ENCODE measurements around the gene SREBF1.
A peak's percentile ranks its signal among the peaks of the same experiment; 100 is the strongest.

Gene SREBF1

DNA sequence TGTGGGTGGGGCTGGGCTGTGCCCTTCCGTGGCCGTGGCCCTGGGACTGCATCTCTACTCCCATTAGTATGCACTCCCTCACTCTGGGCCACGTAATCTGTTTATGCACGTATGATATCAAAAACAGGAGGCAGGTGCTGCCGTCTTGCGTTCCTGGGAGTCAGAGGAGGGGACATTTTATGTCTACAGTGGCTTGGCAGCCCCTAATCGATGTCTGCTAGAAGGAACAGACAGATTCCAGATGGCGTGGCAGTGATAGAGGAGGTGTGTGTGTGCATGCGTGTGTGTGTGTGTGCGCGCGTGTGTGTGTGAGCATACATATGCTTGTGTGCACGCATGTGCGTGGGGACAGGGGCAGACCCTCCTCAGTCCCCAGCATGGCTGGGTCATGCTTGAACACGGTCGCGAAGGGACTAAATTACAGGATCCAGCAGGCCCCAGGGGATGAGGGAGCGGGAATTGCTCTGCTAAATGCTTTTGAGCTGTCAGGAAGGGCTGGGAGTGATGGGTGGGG, 44.7 kb downstream of the SREBF1 start:
- Histone ChIP-seq H3K4me3 (no peak overlapping the region), H3K27ac (no peak overlapping the region), H3K36me3 (peaks cover 36 to 48% (median 41%) of the 10 kb centered on the region in 11 experiments), H3K4me1 (peaks cover 23 to 95% (median 83%) of the 10 kb centered on the region in 10 experiments), H3K4me2 (peak overlapping the region; percentile 48 to 89 (median 73)), H3K9me3 (replicated peaks in 1 of 11) (no peaks in the 10 kb centered on the region), H4K20me1 (peaks cover 95 to 100% (median 96%) of the 10 kb centered on the region in 11 experiments), H3K27me3 (no peaks in the 10 kb centered on the region), H3K9ac (peak overlapping the region in 3 of 11 experiments; percentile 24 to 54 (median 38); a peak in 5 of 22 replicates)
- no peak for TF ChIP-seq Cebpa-rat (IDR thresholded peaks at IDR 0.05)

GRCh38 chr17:17790637-17791464, 45.9 kb downstream of the SREBF1 start:
- Histone ChIP-seq H3K27me3 (no peaks in the 10 kb centered on the region), H3K4me1 (peaks cover 19 to 95% (median 83%) of the 10 kb centered on the region in 10 experiments), H3K9me3 (replicated peaks in 1 of 11) (no peaks in the 10 kb centered on the region), H3K27ac (peak overlapping the region in 2 of 11 experiments; percentile 4 to 8; a peak in 1 of 22 replicates), H4K20me1 (peaks cover 95 to 100% (median 96%) of the 10 kb centered on the region in 11 experiments), H3K4me3 (no peak overlapping the region), H3K4me2 (peak overlapping the region in 10 of 11 experiments; percentile 48 to 89 (median 74); a peak in 19 of 22 replicates), H3K9ac (peak overlapping the region in 5 of 11 experiments; percentile 13 to 54 (median 22); a peak in 3 of 22 replicates), H3K36me3 (peaks cover 23 to 35% (median 29%) of the 10 kb centered on the region in 11 experiments)
- no peak for TF ChIP-seq Cebpa-rat (IDR thresholded peaks at IDR 0.05)

GRCh38 chr17:17789828-17790636, 46.8 kb downstream of the SREBF1 start:
- peaks cover 15 to 27% (median 20%) of the 10 kb centered on the region in 11 experiments for H3K36me3 ChIP-seq
- H3K27me3 ChIP-seq, result 0 out of 22 replicates have a peak, but pooled peaks cover 0 to 6% (median 0%) of the 10 kb centered on the region in 11 experiments
- TF ChIP-seq Cebpa-rat (IDR thresholded peaks at IDR 0.05), result no peak
- no peak overlapping the region for H3K27ac ChIP-seq
- H3K4me2 ChIP-seq, result peak overlapping the region in 9 of 11 experiments; percentile 15 to 89 (median 74); a peak in 13 of 22 replicates
- H3K9ac ChIP-seq, result peak overlapping the region in 5 of 11 experiments; percentile 19 to 54 (median 24); a peak in 4 of 22 replicates
- H3K4me1 ChIP-seq, result peaks cover 26 to 95% (median 83%) of the 10 kb centered on the region in 10 experiments
- peaks cover 95 to 100% (median 96%) of the 10 kb centered on the region in 11 experiments for H4K20me1 ChIP-seq
- H3K9me3 ChIP-seq (replicated peaks in 1 of 11), result no peaks in the 10 kb centered on the region
- H3K4me3 ChIP-seq, result no peak overlapping the region

DNA sequence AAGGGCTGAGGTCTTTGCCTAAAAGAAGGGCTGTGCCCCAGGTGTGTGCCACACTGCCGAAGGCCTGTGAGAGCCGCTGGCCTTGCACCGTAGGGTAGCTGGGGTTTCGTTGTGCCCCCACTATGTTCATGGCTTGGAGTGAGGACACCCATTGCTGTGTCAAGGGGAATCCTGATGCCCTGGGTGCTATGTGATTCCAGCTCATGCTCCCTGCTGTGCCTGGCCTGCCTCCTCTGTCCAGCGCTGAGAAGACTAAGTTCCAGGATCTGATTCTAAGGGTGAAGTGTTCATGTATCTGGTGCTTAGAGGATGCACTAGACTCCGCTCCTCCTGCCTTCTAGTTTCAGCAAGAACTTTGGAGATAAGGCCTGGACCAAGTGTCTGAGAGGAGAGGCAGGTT, 47.4 kb downstream of the SREBF1 start:
- peaks cover 9 to 21% (median 14%) of the 10 kb centered on the region in 11 experiments for H3K36me3 ChIP-seq
- peak overlapping the region in 7 of 11 experiments; percentile 15 to 98 (median 77); a peak in 9 of 22 replicates for H3K4me2 ChIP-seq
- TF ChIP-seq Cebpa-rat (IDR thresholded peaks at IDR 0.05), result no peak
- no peak overlapping the region for H3K27ac ChIP-seq
- H4K20me1 ChIP-seq, result peaks cover 95 to 100% (median 96%) of the 10 kb centered on the region in 11 experiments
- H3K4me3 ChIP-seq, result no peak overlapping the region
- H3K9ac ChIP-seq, result peak overlapping the region in 4 of 11 experiments; percentile 19 to 39 (median 31); a peak in 1 of 22 replicates
- peaks cover 32 to 95% (median 88%) of the 10 kb centered on the region in 10 experiments for H3K4me1 ChIP-seq
- H3K27me3 ChIP-seq, result peaks cover 0 to 6% (median 0%) of the 10 kb centered on the region in 11 experiments; a peak in 1 of 22 replicates
- no peaks in the 10 kb centered on the region for H3K9me3 ChIP-seq (replicated peaks in 1 of 11)

DNA sequence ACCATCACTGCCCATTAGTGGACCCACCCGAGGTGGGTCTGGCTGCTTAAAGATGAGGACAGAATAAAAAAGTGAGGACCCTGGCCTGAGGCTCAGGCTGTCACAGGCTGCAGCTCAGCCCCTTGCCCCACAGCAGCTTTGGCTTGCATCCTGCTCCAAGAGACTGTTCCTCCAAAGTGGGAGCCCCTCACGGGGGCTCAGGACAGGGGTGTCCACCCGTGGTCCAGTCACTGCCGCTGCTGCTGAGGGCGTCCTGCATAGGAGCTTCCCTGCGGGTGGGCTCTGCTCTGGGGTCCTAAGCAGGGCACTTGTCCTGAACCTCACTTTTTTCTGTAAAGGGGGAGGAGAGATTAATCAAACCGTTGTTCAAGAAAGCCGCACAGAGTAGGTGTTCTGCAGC, 47.8 kb downstream of the SREBF1 start:
- peak overlapping the region in 3 of 11 experiments; percentile 5 to 98 (median 15); a peak in 5 of 22 replicates for H3K4me2 ChIP-seq
- peaks cover 95 to 100% (median 96%) of the 10 kb centered on the region in 11 experiments for H4K20me1 ChIP-seq
- peaks cover 36 to 98% (median 91%) of the 10 kb centered on the region in 10 experiments for H3K4me1 ChIP-seq
- H3K9ac ChIP-seq, result peak overlapping the region in 3 of 11 experiments; percentile 1 to 39 (median 23); a peak in 3 of 22 replicates
- H3K27ac ChIP-seq, result no peak overlapping the region
- peaks cover 4 to 16% (median 10%) of the 10 kb centered on the region in 11 experiments for H3K36me3 ChIP-seq
- no peak overlapping the region for H3K4me3 ChIP-seq
- H3K27me3 ChIP-seq, result peaks cover 0 to 6% (median 0%) of the 10 kb centered on the region in 11 experiments; a peak in 2 of 22 replicates
- no peaks in the 10 kb centered on the region for H3K9me3 ChIP-seq (replicated peaks in 1 of 11)
- no peak for TF ChIP-seq Cebpa-rat (IDR thresholded peaks at IDR 0.05)

- Histone ChIP-seq H3K9me3 (replicated peaks in 1 of 11) (no peaks in the 10 kb centered on the region), H3K36me3 (peaks cover 0 to 6% (median 0%) of the 10 kb centered on the region in 11 experiments; a peak in 1 of 22 replicates), H3K4me1 (peaks cover 38 to 99% (median 94%) of the 10 kb centered on the region in 10 experiments), H3K27me3 (peaks cover 0 to 18% (median 0%) of the 10 kb centered on the region in 11 experiments; a peak in 7 of 22 replicates), H3K9ac (peak overlapping the region in 7 of 11 experiments; percentile 15 to 58 (median 30); a peak in 5 of 22 replicates), H3K27ac (peak overlapping the region in 2 of 11 experiments; percentile 6 to 14; a peak in 1 of 22 replicates), H3K4me2 (peak overlapping the region in 8 of 11 experiments; percentile 28 to 100 (median 100); a peak in 13 of 22 replicates), H4K20me1 (peaks cover 97 to 100% (median 98%) of the 10 kb centered on the region in 11 experiments), H3K4me3 (no peak overlapping the region)
- no peak for TF ChIP-seq Cebpa-rat (IDR thresholded peaks at IDR 0.05)
These were observed 49.2 kb downstream of the SREBF1 start for GRCh38 chr17:17787568-17787967.

DNA sequence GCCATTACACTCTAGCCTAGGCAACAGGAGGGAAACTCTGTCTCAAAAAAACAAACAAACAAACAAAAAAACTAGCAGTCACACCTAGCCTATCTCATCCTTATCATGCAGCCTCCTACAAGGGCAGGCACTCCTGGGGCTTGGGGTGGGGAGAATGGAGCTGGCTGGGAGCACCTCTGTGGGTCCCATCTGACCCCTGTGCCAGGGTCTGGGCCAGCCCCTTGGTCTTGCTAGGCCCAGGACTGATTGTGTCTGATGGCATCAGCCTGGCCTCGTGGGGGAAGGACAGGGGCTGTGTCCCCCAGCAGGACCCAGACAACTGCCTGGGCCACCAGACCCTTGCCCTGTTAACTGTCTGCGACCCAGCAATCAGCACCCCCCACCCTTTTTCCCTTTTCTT, 49.8 kb downstream of the SREBF1 start:
- Histone ChIP-seq H3K27me3 (peaks cover 0 to 23% (median 2%) of the 10 kb centered on the region in 11 experiments; a peak in 10 of 22 replicates), H3K9ac (peak overlapping the region in 6 of 11 experiments; percentile 16 to 58 (median 34); a peak in 7 of 22 replicates), H3K4me3 (no peak overlapping the region), H3K9me3 (replicated peaks in 1 of 11) (no peaks in the 10 kb centered on the region), H4K20me1 (peaks cover 99 to 100% (median 99%) of the 10 kb centered on the region in 11 experiments), H3K4me2 (peak overlapping the region in 8 of 11 experiments; percentile 95 to 100 (median 100); a peak in 14 of 22 replicates), H3K4me1 (peaks cover 38 to 97% (median 94%) of the 10 kb centered on the region in 10 experiments), H3K27ac (peak overlapping the region in 2 of 11 experiments; percentile 6 to 14; a peak in 1 of 22 replicates), H3K36me3 (peaks cover 0 to 6% (median 0%) of the 10 kb centered on the region in 11 experiments; a peak in 1 of 22 replicates)
- TF ChIP-seq Cebpa-rat (IDR thresholded peaks at IDR 0.05), result no peak

All from BLaER1 treated with 17β-estradiol and CSF1 and Interleukin-3, amounts not matched to agents 10 nM and 100 nM (cell line).